ENCODE results near the gene ABHD14A. TPM values are rescaled to one million over a fixed set of nuclear protein-coding genes. Genes with fewer than 3 reads are reported as not detected.

The ABHD14A gene
- total and polyA plus RNA-seq, 8 donors = 5.9 to 36.3 (median 9.7) TPM

DNA sequence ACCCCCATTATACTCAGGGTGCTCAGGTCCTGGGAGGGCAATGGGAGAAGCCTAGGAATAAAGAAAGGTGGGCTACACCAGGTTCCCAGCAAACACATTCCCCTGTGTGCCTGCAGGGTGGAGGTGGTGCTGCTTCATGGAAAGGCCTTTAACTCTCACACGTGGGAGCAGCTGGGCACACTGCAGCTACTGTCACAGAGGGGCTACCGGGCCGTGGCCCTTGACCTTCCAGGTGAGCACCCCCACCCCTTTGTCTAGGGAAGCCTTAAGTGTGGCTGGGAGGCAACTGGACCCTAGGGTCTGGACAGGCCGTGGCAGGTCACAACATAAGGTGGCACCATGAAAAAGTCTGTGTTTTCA lies 3.3 kb downstream of the ABHD14A start:
- H3K27me3 ChIP-seq = no peaks in the 10 kb centered on the region
- ATAC-seq (no peak), DNase-seq (no peak), FAIRE-seq (no peak)
- TF ChIP-seq, protein P1, sequence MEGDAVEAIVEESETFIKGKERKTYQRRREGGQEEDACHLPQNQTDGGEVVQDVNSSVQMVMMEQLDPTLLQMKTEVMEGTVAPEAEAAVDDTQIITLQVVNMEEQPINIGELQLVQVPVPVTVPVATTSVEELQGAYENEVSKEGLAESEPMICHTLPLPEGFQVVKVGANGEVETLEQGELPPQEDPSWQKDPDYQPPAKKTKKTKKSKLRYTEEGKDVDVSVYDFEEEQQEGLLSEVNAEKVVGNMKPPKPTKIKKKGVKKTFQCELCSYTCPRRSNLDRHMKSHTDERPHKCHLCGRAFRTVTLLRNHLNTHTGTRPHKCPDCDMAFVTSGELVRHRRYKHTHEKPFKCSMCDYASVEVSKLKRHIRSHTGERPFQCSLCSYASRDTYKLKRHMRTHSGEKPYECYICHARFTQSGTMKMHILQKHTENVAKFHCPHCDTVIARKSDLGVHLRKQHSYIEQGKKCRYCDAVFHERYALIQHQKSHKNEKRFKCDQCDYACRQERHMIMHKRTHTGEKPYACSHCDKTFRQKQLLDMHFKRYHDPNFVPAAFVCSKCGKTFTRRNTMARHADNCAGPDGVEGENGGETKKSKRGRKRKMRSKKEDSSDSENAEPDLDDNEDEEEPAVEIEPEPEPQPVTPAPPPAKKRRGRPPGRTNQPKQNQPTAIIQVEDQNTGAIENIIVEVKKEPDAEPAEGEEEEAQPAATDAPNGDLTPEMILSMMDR (IDR thresholded peaks at IDR 0.05) = no peak
- peaks cover 14 to 23% (median 16%) of the 10 kb centered on the region in 3 donors for H3K4me1 ChIP-seq
- 72 to 77% methylated on average over 4 of the region's 4 CpGs for WGBS, 2 donors
- no peak overlapping the region for H3K4me3 ChIP-seq
- no peak overlapping the region for H3K27ac ChIP-seq
- intact Hi-C loops (cut with DNase I) = no loop called here
- no peaks in the 10 kb centered on the region for H3K36me3 ChIP-seq
- H3K9me3 ChIP-seq = no peaks in the 10 kb centered on the region

DNA sequence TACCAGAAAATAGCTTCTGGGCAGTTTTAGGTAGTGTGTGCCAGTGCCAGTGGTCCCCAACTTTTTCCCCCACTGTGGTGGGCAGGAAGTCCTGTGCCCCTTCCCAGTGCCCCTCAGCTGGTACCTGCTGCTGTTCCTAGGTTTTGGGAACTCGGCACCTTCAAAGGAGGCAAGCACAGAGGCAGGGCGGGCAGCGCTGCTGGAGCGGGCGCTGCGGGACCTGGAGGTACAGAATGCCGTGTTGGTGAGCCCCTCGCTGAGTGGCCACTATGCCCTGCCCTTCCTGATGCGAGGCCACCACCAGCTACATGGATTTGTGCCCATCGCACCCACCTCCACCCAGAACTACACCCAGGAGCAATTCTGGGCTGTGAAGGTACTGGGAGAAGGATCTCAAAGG lies 5.4 kb downstream of the ABHD14A start:
- H3K27ac ChIP-seq = no peak overlapping the region
- no peaks in the 10 kb centered on the region for H3K27me3 ChIP-seq
- intact Hi-C loops (cut with DNase I) = no loop called here
- H3K4me1 ChIP-seq = peaks cover 5 to 16% (median 13%) of the 10 kb centered on the region in 3 donors
- 95 to 96% methylated on average over 10 of the region's 10 CpGs for WGBS, 2 donors
- FAIRE-seq (no peak), DNase-seq (peak in 1 of 6 donors; percentile 52), ATAC-seq (no peak)
- no peaks in the 10 kb centered on the region for H3K9me3 ChIP-seq
- no peaks in the 10 kb centered on the region for H3K36me3 ChIP-seq
- no peak overlapping the region for H3K4me3 ChIP-seq
- TF ChIP-seq, protein P1 (IDR thresholded peaks at IDR 0.05) = no peak

DNA sequence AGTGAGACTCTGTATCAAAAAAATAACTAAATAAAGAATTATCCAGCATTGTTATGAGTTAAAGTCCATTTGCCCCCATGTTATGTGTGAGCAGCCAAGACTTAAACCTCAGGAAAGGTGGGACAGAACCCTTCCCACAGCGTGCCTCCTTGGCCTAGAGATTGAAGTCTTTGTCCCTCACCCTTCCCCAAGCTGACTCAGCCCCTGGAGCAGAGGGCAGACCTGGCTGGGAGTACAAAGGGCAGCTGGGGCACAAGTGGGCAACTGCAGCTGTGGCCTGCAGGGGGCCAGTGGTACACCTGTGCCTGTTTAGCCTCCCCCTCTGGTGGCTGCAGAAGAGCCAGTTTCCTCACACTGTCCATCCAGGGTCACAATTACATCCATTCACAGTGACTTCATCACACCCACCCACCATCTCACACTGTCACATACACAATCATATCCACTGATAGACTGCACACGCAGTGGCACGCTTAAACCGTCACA lies 7.5 kb downstream of the ABHD14A start:
- peak; percentile 57 to 79 (median 70) for ATAC-seq
- TF ChIP-seq, protein P1 (IDR thresholded peaks at IDR 0.05) = peak in 3 of 4 donors; percentile 25 to 28 (median 28)
- H3K9me3 ChIP-seq = no peaks in the 10 kb centered on the region
- H3K4me1 ChIP-seq = peaks cover 5 to 13% (median 10%) of the 10 kb centered on the region in 3 donors
- H3K27ac ChIP-seq = peak overlapping the region; percentile 84 to 94 (median 92)
- FAIRE-seq = no peak
- WGBS, 2 donors = 2 to 6% methylated on average over 4 of the region's 4 CpGs
- no peaks in the 10 kb centered on the region for H3K27me3 ChIP-seq
- H3K4me3 ChIP-seq = peak overlapping the region; percentile 39 to 63 (median 54)
- intact Hi-C loops (cut with DNase I) = no loop called here
- no peaks in the 10 kb centered on the region for H3K36me3 ChIP-seq
- peak in 5 of 6 donors; percentile 53 to 81 (median 72) for DNase-seq

DNA sequence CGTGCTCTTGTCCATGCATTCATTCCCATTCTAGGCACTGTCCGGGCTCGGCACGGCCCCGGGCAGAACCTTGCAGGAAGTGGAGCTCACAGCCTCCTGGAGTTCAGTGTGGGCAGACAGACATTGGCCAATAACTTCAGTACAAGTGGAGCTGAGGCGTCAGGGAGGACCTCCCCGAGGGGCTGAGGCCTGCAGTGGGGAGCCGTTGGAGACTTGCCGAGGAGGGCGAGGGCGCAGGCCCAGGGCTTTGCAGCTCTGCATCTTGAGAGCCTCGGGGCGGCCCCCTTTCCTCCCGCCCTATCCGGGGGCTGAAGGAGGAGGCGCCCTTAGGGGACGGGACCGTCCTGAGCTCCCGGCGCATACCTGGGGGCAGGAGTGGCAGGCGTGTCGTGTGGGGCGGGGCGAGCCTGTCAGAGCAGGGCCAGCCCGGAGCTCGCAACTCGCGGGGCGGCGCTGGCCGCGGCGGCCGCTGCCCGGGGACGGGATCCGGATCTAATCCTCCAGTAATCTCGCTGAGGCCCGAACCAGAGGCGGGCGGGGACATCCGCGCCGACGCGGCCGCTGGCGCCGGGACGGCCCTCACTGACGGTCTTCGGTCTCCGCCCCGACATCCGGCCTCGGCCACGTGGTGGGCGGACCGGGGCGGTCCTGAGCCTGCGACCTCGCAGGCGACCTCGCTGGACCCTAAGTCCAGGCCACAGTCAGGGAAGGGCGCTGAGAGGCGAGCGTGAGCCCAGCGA lies 8.1 kb downstream of the ABHD14A start, which contains the start of gene ACY1:
ACY1 (plus strand) TSS at position 698 of the 740 bp plus-strand sequence. CDS start 530 bp downstream, outside the sequence.
- DNase-seq (peak; percentile 79 to 94 (median 87)), FAIRE-seq (no peak), ATAC-seq (peak; percentile 86 to 90 (median 88))
- H3K36me3 ChIP-seq = no peaks in the 10 kb centered on the region
- H3K4me3 ChIP-seq = peak within 1 kb of the TSS; percentile 39 to 63 (median 54)
- TF ChIP-seq, protein P1 (IDR thresholded peaks at IDR 0.05) = no peak
- H3K4me1 ChIP-seq = peaks cover 5 to 13% (median 10%) of the 10 kb centered on the region in 3 donors
- 0 to 1% methylated on average over 61 to 68 of the region's 68 CpGs for WGBS, 2 donors
- intact Hi-C loops (cut with DNase I) = no loop called here
- H3K27ac ChIP-seq = peak within 1 kb of the TSS; percentile 84 to 94 (median 92)
- H3K9me3 ChIP-seq = no peaks in the 10 kb centered on the region
- no peaks in the 10 kb centered on the region for H3K27me3 ChIP-seq

Data from pancreas (tissue), 10 donors.